Measurements from ENCODE around the gene LRRC8B. TPM values are rescaled to one million over a fixed set of nuclear protein-coding genes. Genes with fewer than 3 reads are reported as not detected.
A peak's percentile ranks its signal among the peaks of the same experiment; 100 is the strongest.

The LRRC8B gene
- total RNA-seq, 2 experiments from 2014 or later: 4.4 to 9.9 TPM

GRCh38 chr1:89484092-89485038, 40.3 kb upstream of the LRRC8B start:
- Histone ChIP-seq H3K4me1 (ENCODE audit: insufficient read depth, low read length, poor library complexity, severe bottlenecking) (no peaks in the 10 kb centered on the region), H3K4me2 (ENCODE audit: low read length) (no peak overlapping the region), H3K27ac (ENCODE audit: low read depth, low read length, poor library complexity, severe bottlenecking) (no peak overlapping the region), H2AFZ (ENCODE audit: low read length) (no peak overlapping the region), H3K36me3 (ENCODE audit: insufficient read depth, low read length) (no peaks in the 10 kb centered on the region), H3K79me2 (ENCODE audit: insufficient read depth, low read depth, low read length) (no peaks in the 10 kb centered on the region), H3K4me3 (ENCODE audit: low read depth, low read length, poor library complexity, severe bottlenecking) (no peak overlapping the region), H4K20me1 (ENCODE audit: insufficient read depth, low read length) (no peaks in the 10 kb centered on the region; the same call in 1 of the 2 replicates), H3K9me2 (ENCODE audit: insufficient read depth, low read length) (no peaks in the 10 kb centered on the region), H3K9me3 (ENCODE audit: low read length) (0 out of 2 replicates have a peak, but pooled peaks cover 4% of the 10 kb centered on the region)
- DNase-seq (ENCODE audit: low spot score): peak; percentile 5
- ChIA-PET CTCF (ENCODE audit: unreplicated experiment) (interaction anchor here (1.5 kb wide), 1 partner anchor 279 kb away, joined by 6 read pairs; no protein-coding TSS in a partner anchor), POLR2A (interaction anchor here (0.6 to 1.2 kb wide), 3 partner anchors 9 to 96 kb away, joined by 3 read pairs; no protein-coding TSS in a partner anchor)
- no TSS peak for BruUV-seq (replicated peaks)
- TF ChIP-seq EZH2phosphoT487 (IDR thresholded peaks at IDR 0.05; ENCODE audit: borderline replicate concordance, low read depth, low read length) (no peak), CTCF (conservative IDR thresholded peaks at IDR 0.05; ENCODE audit: low read length) (no peak)
- intact Hi-C loops (cut with micrococcal nuclease; ENCODE audit: unreplicated experiment): loop anchor here (10.0 kb wide), 1 partner anchor 500 kb away; no protein-coding TSS in a partner anchor

DNA sequence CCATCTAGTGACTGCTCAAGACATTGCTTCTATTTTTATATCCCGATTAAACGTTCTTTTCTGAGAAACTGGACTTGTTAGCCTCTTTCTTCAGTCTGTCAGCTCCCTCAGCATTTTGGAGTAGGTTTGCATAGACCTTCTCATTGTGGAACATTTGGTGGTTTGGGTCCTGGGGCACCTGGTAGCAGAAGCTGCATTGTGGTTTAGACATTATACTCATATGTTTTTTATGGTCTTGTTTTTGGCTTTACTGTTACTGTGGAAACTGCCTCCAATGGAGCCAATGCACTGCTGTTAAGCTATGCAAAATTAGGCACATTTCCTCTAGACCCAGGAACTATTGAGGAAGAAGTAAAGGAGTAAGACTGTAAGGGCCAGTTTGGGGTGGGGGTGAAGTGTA, 36.7 kb upstream of the LRRC8B start:
- intact Hi-C loops (cut with micrococcal nuclease; ENCODE audit: unreplicated experiment): loop anchor here (10.0 kb wide), 1 partner anchor 497 kb away; no protein-coding TSS in a partner anchor
- H3K4me3 ChIP-seq (ENCODE audit: low read depth, low read length, poor library complexity, severe bottlenecking): no peak overlapping the region
- H3K9me3 ChIP-seq (ENCODE audit: low read length): no peaks in the 10 kb centered on the region
- no peaks in the 10 kb centered on the region for H3K9me2 ChIP-seq (ENCODE audit: insufficient read depth, low read length)
- no peak for DNase-seq (ENCODE audit: low spot score)
- H3K4me1 ChIP-seq (ENCODE audit: insufficient read depth, low read length, poor library complexity, severe bottlenecking): no peaks in the 10 kb centered on the region
- H3K4me2 ChIP-seq (ENCODE audit: low read length): peak overlapping the region; percentile 11; the same call in 1 of the 2 replicates
- H2AFZ ChIP-seq (ENCODE audit: low read length): no peak overlapping the region
- ChIA-PET CTCF (ENCODE audit: unreplicated experiment) (no interaction called here), POLR2A (no interaction called here)
- H3K36me3 ChIP-seq (ENCODE audit: insufficient read depth, low read length): no peaks in the 10 kb centered on the region
- no peaks in the 10 kb centered on the region for H3K79me2 ChIP-seq (ENCODE audit: insufficient read depth, low read depth, low read length)
- TF ChIP-seq CTCF (conservative IDR thresholded peaks at IDR 0.05; ENCODE audit: low read length) (no peak), EZH2phosphoT487 (IDR thresholded peaks at IDR 0.05; ENCODE audit: borderline replicate concordance, low read depth, low read length) (no peak)
- no peaks in the 10 kb centered on the region; the same call in 1 of the 2 replicates for H4K20me1 ChIP-seq (ENCODE audit: insufficient read depth, low read length)
- H3K27ac ChIP-seq (ENCODE audit: low read depth, low read length, poor library complexity, severe bottlenecking): no peak overlapping the region
- no TSS peak for BruUV-seq (replicated peaks)

Measured in OCI-LY7 (cell line).